ENCODE results near the gene COMT. TPM values are rescaled to one million over a fixed set of nuclear protein-coding genes. Genes with fewer than 3 reads are reported as not detected.

COMT gene
- total RNA-seq, 1 experiment from 2014 or later: 30.8 TPM

DNA sequence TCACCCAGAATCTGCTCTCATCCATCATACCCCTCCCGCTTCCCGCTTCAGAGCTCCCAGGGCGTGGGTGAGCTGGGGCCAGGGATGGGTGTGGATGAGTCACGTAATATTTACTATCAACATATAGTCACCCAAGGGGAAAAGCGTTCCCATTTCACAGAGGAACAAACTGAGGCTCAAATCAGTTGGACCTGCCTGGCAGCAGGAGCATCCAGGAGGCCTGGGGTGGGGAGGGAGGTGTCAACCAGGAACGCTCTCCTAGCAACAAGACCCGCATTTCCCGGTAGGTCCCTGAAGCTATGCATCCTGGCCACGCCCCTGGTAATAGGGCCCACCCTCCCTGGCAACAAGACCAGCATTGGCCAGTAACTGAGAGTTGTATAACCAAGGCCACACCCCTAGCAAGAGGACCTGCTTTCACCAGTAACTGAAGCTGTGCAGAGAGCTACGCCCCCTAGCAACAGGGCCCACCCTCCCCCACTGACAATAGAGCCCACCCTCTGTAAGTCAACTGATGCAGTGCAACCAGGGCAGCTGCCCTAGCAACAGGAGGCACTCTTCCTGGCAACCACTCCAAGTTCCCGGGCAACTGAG lies 32.8 kb downstream of the COMT start:
- Mint-ChIP-seq H3K4me3 (no peak overlapping the region), H3K27me3 (ENCODE audit: low read depth) (no peaks in the 10 kb centered on the region), H3K4me1 (peaks cover 18% of the 10 kb centered on the region), H3K27ac (peak overlapping the region; percentile 92), H3K9me3 (no peaks in the 10 kb centered on the region), H3K36me3 (peaks cover 18% of the 10 kb centered on the region)
- POLR2A ChIA-PET: interaction anchor here (0.7 to 1.0 kb wide), 2 partner anchors 12 to 28 kb away, joined by 3 to 4 read pairs; no protein-coding TSS in a partner anchor
- ATAC-seq: peak; percentile 94
- CTCF ChIA-PET: interaction anchor here (0.5 to 8.4 kb wide), 20 partner anchors 8 to 428 kb away, joined by 3 to 181 read pairs (median 5); partner anchors contain the start of genes COMT, DGCR6L, TANGO2 and TXNRD2
- no peak for TF ChIP-seq ETV6 (CRISPR knock-in tag; IDR thresholded peaks at IDR 0.05)
- TF ChIP-seq ZBTB21 (CRISPR knock-in tag; IDR thresholded peaks at IDR 0.05; ENCODE audit: borderline replicate concordance): no peak
- TF ChIP-seq, protein P1, sequence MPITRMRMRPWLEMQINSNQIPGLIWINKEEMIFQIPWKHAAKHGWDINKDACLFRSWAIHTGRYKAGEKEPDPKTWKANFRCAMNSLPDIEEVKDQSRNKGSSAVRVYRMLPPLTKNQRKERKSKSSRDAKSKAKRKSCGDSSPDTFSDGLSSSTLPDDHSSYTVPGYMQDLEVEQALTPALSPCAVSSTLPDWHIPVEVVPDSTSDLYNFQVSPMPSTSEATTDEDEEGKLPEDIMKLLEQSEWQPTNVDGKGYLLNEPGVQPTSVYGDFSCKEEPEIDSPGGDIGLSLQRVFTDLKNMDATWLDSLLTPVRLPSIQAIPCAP (CRISPR knock-in tag; IDR thresholded peaks at IDR 0.05): no peak
- TF ChIP-seq KAT7 (CRISPR knock-in tag; IDR thresholded peaks at IDR 0.05; ENCODE audit: borderline replicate concordance): no peak
- TF ChIP-seq, protein P2, sequence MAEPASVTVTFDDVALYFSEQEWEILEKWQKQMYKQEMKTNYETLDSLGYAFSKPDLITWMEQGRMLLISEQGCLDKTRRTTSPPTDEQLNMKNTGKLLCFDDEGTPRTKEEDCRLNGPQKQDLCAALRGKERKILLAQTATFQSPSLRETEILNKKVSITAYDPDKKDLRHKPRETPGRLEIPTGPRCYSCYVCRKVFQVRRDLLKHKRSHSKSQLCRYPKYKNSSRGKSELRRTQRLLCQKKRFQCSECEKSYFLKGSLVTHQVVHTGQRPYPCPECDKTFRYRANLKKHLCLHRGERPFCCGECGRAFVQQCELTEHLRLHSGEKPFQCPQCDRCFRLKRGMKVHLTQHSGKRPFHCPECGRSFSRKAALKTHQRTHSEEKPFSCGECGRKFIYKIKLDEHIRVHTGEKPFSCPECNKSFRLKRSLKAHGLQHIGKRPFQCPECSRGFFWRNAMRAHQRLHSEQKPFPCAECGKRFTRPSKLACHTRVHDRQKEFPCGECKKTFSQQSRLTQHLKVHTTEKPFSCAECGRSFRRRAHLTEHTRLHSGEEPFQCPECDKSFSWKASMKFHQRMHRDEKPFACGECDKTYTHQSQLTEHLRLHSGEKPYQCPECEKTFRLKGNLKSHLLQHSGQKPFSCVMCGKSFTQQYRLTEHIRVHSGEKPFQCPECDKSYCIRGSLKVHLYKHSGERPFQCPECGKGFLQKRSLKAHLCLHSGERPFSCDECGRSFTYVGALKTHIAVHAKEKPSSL (CRISPR knock-in tag; conservative IDR thresholded peaks at IDR 0.05): no peak
- TF ChIP-seq, protein P3, sequence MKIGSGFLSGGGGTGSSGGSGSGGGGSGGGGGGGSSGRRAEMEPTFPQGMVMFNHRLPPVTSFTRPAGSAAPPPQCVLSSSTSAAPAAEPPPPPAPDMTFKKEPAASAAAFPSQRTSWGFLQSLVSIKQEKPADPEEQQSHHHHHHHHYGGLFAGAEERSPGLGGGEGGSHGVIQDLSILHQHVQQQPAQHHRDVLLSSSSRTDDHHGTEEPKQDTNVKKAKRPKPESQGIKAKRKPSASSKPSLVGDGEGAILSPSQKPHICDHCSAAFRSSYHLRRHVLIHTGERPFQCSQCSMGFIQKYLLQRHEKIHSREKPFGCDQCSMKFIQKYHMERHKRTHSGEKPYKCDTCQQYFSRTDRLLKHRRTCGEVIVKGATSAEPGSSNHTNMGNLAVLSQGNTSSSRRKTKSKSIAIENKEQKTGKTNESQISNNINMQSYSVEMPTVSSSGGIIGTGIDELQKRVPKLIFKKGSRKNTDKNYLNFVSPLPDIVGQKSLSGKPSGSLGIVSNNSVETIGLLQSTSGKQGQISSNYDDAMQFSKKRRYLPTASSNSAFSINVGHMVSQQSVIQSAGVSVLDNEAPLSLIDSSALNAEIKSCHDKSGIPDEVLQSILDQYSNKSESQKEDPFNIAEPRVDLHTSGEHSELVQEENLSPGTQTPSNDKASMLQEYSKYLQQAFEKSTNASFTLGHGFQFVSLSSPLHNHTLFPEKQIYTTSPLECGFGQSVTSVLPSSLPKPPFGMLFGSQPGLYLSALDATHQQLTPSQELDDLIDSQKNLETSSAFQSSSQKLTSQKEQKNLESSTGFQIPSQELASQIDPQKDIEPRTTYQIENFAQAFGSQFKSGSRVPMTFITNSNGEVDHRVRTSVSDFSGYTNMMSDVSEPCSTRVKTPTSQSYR (CRISPR knock-in tag; IDR thresholded peaks at IDR 0.05): no peak
- no peak for TF ChIP-seq ELF4 (CRISPR knock-in tag; IDR thresholded peaks at IDR 0.05; ENCODE audit: low read depth)
- no peak for TF ChIP-seq JUN (CRISPR knock-in tag; IDR thresholded peaks at IDR 0.05)
- TF ChIP-seq ATF1 (CRISPR knock-in tag; IDR thresholded peaks at IDR 0.05): no peak
- TF ChIP-seq, protein P4, sequence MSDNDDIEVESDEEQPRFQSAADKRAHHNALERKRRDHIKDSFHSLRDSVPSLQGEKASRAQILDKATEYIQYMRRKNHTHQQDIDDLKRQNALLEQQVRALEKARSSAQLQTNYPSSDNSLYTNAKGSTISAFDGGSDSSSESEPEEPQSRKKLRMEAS (CRISPR knock-in tag; IDR thresholded peaks at IDR 0.05): no peak
- TF ChIP-seq NFYB (CRISPR knock-in tag; conservative IDR thresholded peaks at IDR 0.05; ENCODE audit: low read depth): peak; percentile 48
- TF ChIP-seq NR1H2 (CRISPR knock-in tag; IDR thresholded peaks at IDR 0.05): no peak
- TF ChIP-seq, protein P5, sequence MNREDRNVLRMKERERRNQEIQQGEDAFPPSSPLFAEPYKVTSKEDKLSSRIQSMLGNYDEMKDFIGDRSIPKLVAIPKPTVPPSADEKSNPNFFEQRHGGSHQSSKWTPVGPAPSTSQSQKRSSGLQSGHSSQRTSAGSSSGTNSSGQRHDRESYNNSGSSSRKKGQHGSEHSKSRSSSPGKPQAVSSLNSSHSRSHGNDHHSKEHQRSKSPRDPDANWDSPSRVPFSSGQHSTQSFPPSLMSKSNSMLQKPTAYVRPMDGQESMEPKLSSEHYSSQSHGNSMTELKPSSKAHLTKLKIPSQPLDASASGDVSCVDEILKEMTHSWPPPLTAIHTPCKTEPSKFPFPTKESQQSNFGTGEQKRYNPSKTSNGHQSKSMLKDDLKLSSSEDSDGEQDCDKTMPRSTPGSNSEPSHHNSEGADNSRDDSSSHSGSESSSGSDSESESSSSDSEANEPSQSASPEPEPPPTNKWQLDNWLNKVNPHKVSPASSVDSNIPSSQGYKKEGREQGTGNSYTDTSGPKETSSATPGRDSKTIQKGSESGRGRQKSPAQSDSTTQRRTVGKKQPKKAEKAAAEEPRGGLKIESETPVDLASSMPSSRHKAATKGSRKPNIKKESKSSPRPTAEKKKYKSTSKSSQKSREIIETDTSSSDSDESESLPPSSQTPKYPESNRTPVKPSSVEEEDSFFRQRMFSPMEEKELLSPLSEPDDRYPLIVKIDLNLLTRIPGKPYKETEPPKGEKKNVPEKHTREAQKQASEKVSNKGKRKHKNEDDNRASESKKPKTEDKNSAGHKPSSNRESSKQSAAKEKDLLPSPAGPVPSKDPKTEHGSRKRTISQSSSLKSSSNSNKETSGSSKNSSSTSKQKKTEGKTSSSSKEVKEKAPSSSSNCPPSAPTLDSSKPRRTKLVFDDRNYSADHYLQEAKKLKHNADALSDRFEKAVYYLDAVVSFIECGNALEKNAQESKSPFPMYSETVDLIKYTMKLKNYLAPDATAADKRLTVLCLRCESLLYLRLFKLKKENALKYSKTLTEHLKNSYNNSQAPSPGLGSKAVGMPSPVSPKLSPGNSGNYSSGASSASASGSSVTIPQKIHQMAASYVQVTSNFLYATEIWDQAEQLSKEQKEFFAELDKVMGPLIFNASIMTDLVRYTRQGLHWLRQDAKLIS (CRISPR knock-in tag; IDR thresholded peaks at IDR 0.05; ENCODE audit: borderline replicate concordance): no peak
- peak; percentile 60; the same call in 1 of the 2 replicates for TF ChIP-seq SP1 (CRISPR knock-in tag; conservative IDR thresholded peaks at IDR 0.05)
- no peak for TF ChIP-seq ZNF671 (CRISPR knock-in tag; IDR thresholded peaks at IDR 0.05)
- TF ChIP-seq ZNF232 (CRISPR knock-in tag; IDR thresholded peaks at IDR 0.05): no peak
- peak; percentile 95 for TF ChIP-seq GTF2I (CRISPR knock-in tag; conservative IDR thresholded peaks at IDR 0.05)
- TF ChIP-seq SMAD4 (CRISPR knock-in tag; IDR thresholded peaks at IDR 0.05): no peak
- no peak for TF ChIP-seq ZNF121 (CRISPR knock-in tag; IDR thresholded peaks at IDR 0.05)
- TF ChIP-seq, protein P6, sequence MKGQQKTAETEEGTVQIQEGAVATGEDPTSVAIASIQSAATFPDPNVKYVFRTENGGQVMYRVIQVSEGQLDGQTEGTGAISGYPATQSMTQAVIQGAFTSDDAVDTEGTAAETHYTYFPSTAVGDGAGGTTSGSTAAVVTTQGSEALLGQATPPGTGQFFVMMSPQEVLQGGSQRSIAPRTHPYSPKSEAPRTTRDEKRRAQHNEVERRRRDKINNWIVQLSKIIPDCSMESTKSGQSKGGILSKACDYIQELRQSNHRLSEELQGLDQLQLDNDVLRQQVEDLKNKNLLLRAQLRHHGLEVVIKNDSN (CRISPR knock-in tag; IDR thresholded peaks at IDR 0.05): no peak
- TF ChIP-seq, protein P7, sequence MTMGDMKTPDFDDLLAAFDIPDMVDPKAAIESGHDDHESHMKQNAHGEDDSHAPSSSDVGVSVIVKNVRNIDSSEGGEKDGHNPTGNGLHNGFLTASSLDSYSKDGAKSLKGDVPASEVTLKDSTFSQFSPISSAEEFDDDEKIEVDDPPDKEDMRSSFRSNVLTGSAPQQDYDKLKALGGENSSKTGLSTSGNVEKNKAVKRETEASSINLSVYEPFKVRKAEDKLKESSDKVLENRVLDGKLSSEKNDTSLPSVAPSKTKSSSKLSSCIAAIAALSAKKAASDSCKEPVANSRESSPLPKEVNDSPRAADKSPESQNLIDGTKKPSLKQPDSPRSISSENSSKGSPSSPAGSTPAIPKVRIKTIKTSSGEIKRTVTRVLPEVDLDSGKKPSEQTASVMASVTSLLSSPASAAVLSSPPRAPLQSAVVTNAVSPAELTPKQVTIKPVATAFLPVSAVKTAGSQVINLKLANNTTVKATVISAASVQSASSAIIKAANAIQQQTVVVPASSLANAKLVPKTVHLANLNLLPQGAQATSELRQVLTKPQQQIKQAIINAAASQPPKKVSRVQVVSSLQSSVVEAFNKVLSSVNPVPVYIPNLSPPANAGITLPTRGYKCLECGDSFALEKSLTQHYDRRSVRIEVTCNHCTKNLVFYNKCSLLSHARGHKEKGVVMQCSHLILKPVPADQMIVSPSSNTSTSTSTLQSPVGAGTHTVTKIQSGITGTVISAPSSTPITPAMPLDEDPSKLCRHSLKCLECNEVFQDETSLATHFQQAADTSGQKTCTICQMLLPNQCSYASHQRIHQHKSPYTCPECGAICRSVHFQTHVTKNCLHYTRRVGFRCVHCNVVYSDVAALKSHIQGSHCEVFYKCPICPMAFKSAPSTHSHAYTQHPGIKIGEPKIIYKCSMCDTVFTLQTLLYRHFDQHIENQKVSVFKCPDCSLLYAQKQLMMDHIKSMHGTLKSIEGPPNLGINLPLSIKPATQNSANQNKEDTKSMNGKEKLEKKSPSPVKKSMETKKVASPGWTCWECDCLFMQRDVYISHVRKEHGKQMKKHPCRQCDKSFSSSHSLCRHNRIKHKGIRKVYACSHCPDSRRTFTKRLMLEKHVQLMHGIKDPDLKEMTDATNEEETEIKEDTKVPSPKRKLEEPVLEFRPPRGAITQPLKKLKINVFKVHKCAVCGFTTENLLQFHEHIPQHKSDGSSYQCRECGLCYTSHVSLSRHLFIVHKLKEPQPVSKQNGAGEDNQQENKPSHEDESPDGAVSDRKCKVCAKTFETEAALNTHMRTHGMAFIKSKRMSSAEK (CRISPR knock-in tag; IDR thresholded peaks at IDR 0.05; ENCODE audit: borderline replicate concordance): no peak
- no peak for TF ChIP-seq JAZF1 (CRISPR knock-in tag; IDR thresholded peaks at IDR 0.05)
- TF ChIP-seq RORB (CRISPR knock-in tag; IDR thresholded peaks at IDR 0.05): no peak
- TF ChIP-seq CREB1 (CRISPR knock-in tag; IDR thresholded peaks at IDR 0.05): 0 out of 2 replicates have a peak, but pooled peaks have one; percentile 15
- DNase-seq (ENCODE audit: low spot score): peak; percentile 93

All from WTC11 (cell line).